Kasumi-1 (cell line): Measurements from ENCODE around the gene COL18A1.

Experiments used
- DNase-seq, 2 experiments: peaks; one replicate each; lab custom pipeline; 2025; lab: John Stamatoyannopoulos, UW

The COL18A1 gene

GRCh38 chr21:45455674-45456583 lies 51.0 kb downstream of the COL18A1 start:
- no peak for DNase-seq

GRCh38 chr21:45456584-45457160 lies 51.7 kb downstream of the COL18A1 start:
- no peak for DNase-seq

- DNase-seq, result no peak
These were observed 52.3 kb downstream of the COL18A1 start for GRCh38 chr21:45457161-45457831.

- DNase-seq, result no peak
These were observed 52.8 kb downstream of the COL18A1 start for GRCh38 chr21:45457832-45458172.

GRCh38 chr21:45458281-45459170 lies 53.6 kb downstream of the COL18A1 start:
- DNase-seq, result no peak

GRCh38 chr21:45459171-45460010 lies 54.4 kb downstream of the COL18A1 start:
- no peak for DNase-seq

- no peak for DNase-seq
These were observed 55.1 kb downstream of the COL18A1 start for GRCh38 chr21:45460011-45460565.

GRCh38 chr21:45460611-45461368 lies 55.8 kb downstream of the COL18A1 start:
- no peak for DNase-seq

GRCh38 chr21:45461369-45461750 lies 56.4 kb downstream of the COL18A1 start:
- DNase-seq, result no peak

GRCh38 chr21:45461806-45462341 lies 56.9 kb downstream of the COL18A1 start:
- no peak for DNase-seq

- DNase-seq, result no peak
These were observed 58.9 kb downstream of the COL18A1 start for GRCh38 chr21:45463871-45464270.

GRCh38 chr21:45464309-45464708 lies 59.3 kb downstream of the COL18A1 start:
- no peak for DNase-seq

- DNase-seq, result no peak
These were observed 60.1 kb downstream of the COL18A1 start for GRCh38 chr21:45465105-45465504.

GRCh38 chr21:45465611-45466329 lies 60.8 kb downstream of the COL18A1 start:
- no peak for DNase-seq

GRCh38 chr21:45466330-45467220 lies 61.6 kb downstream of the COL18A1 start:
- no peak for DNase-seq

GRCh38 chr21:45467221-45467779 lies 62.3 kb downstream of the COL18A1 start:
- DNase-seq, result no peak

- DNase-seq, result no peak
These were observed 63.3 kb downstream of the COL18A1 start for GRCh38 chr21:45468051-45468970.
